Myocyte (in vitro differentiated cells): ENCODE data around the gene GGA2. TPM values are rescaled to one million over a fixed set of nuclear protein-coding genes. Genes with fewer than 3 reads are reported as not detected.
A peak's percentile ranks its signal among the peaks of the same experiment; 100 is the strongest.
"Not testable (repeated sequence)": the region's sequence is repeated elsewhere in the genome, so short reads cannot be mapped to it uniquely, and the experiment has no call there.

Experiments used
- DNase-seq: peaks from one replicate; pipeline ENCODE4 v3.0.0-alpha.2; 2012; ENCODE audit warnings: low read depth
- total RNA-seq: library from RNA; depleted of rRNA; stranded (reverse); fragments of >200 nt; gene quantifications from 2 replicates; pipeline ENCODE4 v1.2.3, GENCODE V29; 2014

The GGA2 gene
- total RNA-seq, 1 donor from 2014 or later: 42.5 TPM

- DNase-seq: peak; percentile 80
These were observed 13.6 kb upstream of the GGA2 start for GRCh38 chr16:23523876-23524385.

- DNase-seq: no peak
These were observed 13.0 kb upstream of the GGA2 start for GRCh38 chr16:23523321-23523720.

GRCh38 chr16:23521965-23522364 lies 11.7 kb upstream of the GGA2 start:
- DNase-seq: peak; percentile 50

GRCh38 chr16:23521037-23521743 lies 10.9 kb upstream of the GGA2 start:
- DNase-seq: no peak

- DNase-seq: no peak
These were observed 10.2 kb upstream of the GGA2 start for GRCh38 chr16:23520500-23520899.

- no peak for DNase-seq
These were observed 9.0 kb upstream of the GGA2 start for GRCh38 chr16:23519282-23519681.

GRCh38 chr16:23518435-23518891 lies 8.2 kb upstream of the GGA2 start:
- peak; percentile 53 for DNase-seq

GRCh38 chr16:23516366-23517137 lies 6.3 kb upstream of the GGA2 start:
- DNase-seq: no peak

GRCh38 chr16:23515881-23516280 lies 5.6 kb upstream of the GGA2 start:
- no peak for DNase-seq

GRCh38 chr16:23514381-23515152 lies 4.3 kb upstream of the GGA2 start:
- DNase-seq: no peak

- no peak for DNase-seq
These were observed 1.9 kb upstream of the GGA2 start for GRCh38 chr16:23512168-23512695.

- DNase-seq: no peak
These were observed 1.4 kb upstream of the GGA2 start for GRCh38 chr16:23511731-23512130.

- not testable (repeated sequence) for DNase-seq
These were observed 599 bp upstream of the GGA2 start for GRCh38 chr16:23510915-23511270.

GRCh38 chr16:23509782-23510163 lies 521 bp downstream of the GGA2 start:
- peak; percentile 62 for DNase-seq

- no peak for DNase-seq
These were observed 896 bp downstream of the GGA2 start for GRCh38 chr16:23509441-23509754.

- no peak for DNase-seq
These were observed 1.5 kb downstream of the GGA2 start for GRCh38 chr16:23508589-23509440.

- no peak for DNase-seq
These were observed 3.7 kb downstream of the GGA2 start for GRCh38 chr16:23506606-23506994.

- DNase-seq: no peak
These were observed 4.4 kb downstream of the GGA2 start for GRCh38 chr16:23505671-23506605.

- DNase-seq: no peak
These were observed 5.1 kb downstream of the GGA2 start for GRCh38 chr16:23505180-23505665.
